ENCODE results near the gene ACSM2B. TPM values are rescaled to one million over a fixed set of nuclear protein-coding genes. Genes with fewer than 3 reads are reported as not detected.

Gene ACSM2B
- total RNA-seq, 1 experiment from 2014 or later = 0.20 TPM

GRCh38 chr16:20517149-20517548, 59.0 kb downstream of the ACSM2B start:
- CTCF ChIA-PET = no interaction called here
- Mint-ChIP-seq H3K27ac (no peak overlapping the region), H3K4me3 (no peak overlapping the region), H3K36me3 (no peaks in the 10 kb centered on the region), H3K4me1 (no peaks in the 10 kb centered on the region), H3K9me3 (peaks cover 65% of the 10 kb centered on the region), H3K27me3 (ENCODE audit: low read depth) (peaks cover 18% of the 10 kb centered on the region)
- ATAC-seq (no peak), DNase-seq (ENCODE audit: low spot score) (no peak)
- POLR2A ChIA-PET = no interaction called here
- TF ChIP-seq STAT6 (CRISPR knock-in tag; conservative IDR thresholded peaks at IDR 0.05; ENCODE audit: low read depth) (no peak), ARID4B (CRISPR knock-in tag; IDR thresholded peaks at IDR 0.05; ENCODE audit: borderline replicate concordance) (no peak), IRF2 (CRISPR knock-in tag; IDR thresholded peaks at IDR 0.05; ENCODE audit: borderline replicate concordance, low read depth) (no peak), FOXJ3 (CRISPR knock-in tag; IDR thresholded peaks at IDR 0.05; ENCODE audit: borderline replicate concordance) (no peak), MXD4 (CRISPR knock-in tag; IDR thresholded peaks at IDR 0.05; ENCODE audit: borderline replicate concordance) (no peak), ZNF138 (CRISPR knock-in tag; conservative IDR thresholded peaks at IDR 0.05) (no peak), ZNF396 (CRISPR knock-in tag; IDR thresholded peaks at IDR 0.05; ENCODE audit: borderline replicate concordance) (no peak)

GRCh38 chr16:20515688-20516090, 60.5 kb downstream of the ACSM2B start:
- no peak for DNase-seq (ENCODE audit: low spot score)
- no peaks in the 10 kb centered on the region for H3K4me1 Mint-ChIP-seq

More at GRCh38 chr16:20515688-20516090, 60.5 kb downstream of the ACSM2B start:
- H3K4me3 Mint-ChIP-seq = no peak overlapping the region
- ChIA-PET CTCF (no interaction called here), POLR2A (no interaction called here)
- H3K9me3 Mint-ChIP-seq = peaks cover 71% of the 10 kb centered on the region
- H3K27me3 Mint-ChIP-seq (ENCODE audit: low read depth) = peaks cover 17% of the 10 kb centered on the region
- no peak for TF ChIP-seq ZNF232 (CRISPR knock-in tag; IDR thresholded peaks at IDR 0.05)
- no peak for TF ChIP-seq HMGA2 (CRISPR knock-in tag; IDR thresholded peaks at IDR 0.05)
- no peak for TF ChIP-seq RORB (CRISPR knock-in tag; IDR thresholded peaks at IDR 0.05)
- no peak for TF ChIP-seq NFE2L1 (CRISPR knock-in tag; IDR thresholded peaks at IDR 0.05)
- no peak for TF ChIP-seq USF2 (CRISPR knock-in tag; IDR thresholded peaks at IDR 0.05)
- TF ChIP-seq ZNF396 (CRISPR knock-in tag; IDR thresholded peaks at IDR 0.05; ENCODE audit: borderline replicate concordance) = no peak
- TF ChIP-seq ZNF219 (CRISPR knock-in tag; IDR thresholded peaks at IDR 0.05; ENCODE audit: borderline replicate concordance) = no peak
- no peak for TF ChIP-seq E2F5 (CRISPR knock-in tag; IDR thresholded peaks at IDR 0.05)
- TF ChIP-seq NFATC4 (CRISPR knock-in tag; IDR thresholded peaks at IDR 0.05) = no peak
- TF ChIP-seq ZMAT4 (CRISPR knock-in tag; IDR thresholded peaks at IDR 0.05) = no peak
- no peak for TF ChIP-seq SMAD3 (CRISPR knock-in tag; IDR thresholded peaks at IDR 0.05; ENCODE audit: borderline replicate concordance)
- TF ChIP-seq IRF2 (CRISPR knock-in tag; IDR thresholded peaks at IDR 0.05; ENCODE audit: borderline replicate concordance, low read depth) = no peak
- no peak overlapping the region for H3K27ac Mint-ChIP-seq
- no peaks in the 10 kb centered on the region for H3K36me3 Mint-ChIP-seq
- ATAC-seq = no peak

Data from WTC11 (cell line).